ENCODE results near the gene KLK7.
"Not testable (repeated sequence)": the region's sequence is repeated elsewhere in the genome, so short reads cannot be mapped to it uniquely, and the experiment has no call there.

Gene KLK7

DNA sequence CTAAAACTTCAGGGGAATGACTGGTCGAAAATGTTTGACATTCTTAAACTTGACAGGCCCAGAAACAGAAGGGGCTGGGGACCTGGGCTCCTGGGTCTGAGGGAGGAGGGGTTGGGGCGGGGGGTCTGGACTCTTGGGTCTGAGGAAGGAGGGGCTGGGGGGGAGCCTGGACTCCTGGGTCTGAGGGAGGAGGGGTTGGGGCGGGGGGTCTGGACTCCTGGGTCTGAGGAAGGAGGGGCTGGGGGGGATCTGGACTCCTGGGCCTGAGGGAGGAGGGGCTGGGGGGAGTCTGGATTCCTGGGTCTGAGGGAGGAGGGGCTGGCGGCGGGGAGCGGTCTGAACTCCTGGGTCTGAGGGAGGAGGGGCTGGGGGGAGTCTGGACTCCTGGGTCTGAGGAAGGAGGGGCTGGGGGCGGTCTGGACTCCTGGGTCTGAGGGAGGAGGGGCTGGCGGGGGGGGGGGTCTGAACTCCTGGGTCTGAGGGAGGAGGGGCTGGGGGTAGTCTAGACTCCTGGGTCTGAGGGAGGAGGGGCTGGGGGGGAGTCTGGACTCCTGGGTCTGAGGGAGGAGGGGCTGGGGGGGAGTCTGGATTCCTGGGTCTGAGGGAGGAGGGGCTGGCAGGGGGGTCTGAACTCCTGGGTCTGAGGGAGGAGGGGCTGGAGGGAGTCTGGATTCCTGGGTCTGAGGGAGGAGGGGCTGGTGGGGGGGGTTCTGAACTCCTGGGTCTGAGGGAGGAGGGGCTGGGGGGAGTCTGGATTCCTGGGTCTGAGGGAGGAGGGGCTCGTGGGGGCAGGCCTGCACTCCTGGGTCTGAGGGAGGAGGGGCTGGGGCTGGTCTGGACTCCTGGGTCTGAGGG lies 8.8 kb downstream of the KLK7 start:
- H3K27me3 ChIP-seq (ENCODE audit: control insufficient read depth in 1 of 2, insufficient read depth in 2 of 2, low read length in 2 of 2) = peaks cover 0 to 11% of the 10 kb centered on the region in 2 donors

GRCh38 chr19:50972795-50973376 lies 10.8 kb downstream of the KLK7 start:
- Histone ChIP-seq H3K27me3 (ENCODE audit: control insufficient read depth in 1 of 2, insufficient read depth in 2 of 2, low read length in 2 of 2) (peaks cover 0 to 17% of the 10 kb centered on the region in 2 donors), H3K4me1 (ENCODE audit: insufficient read depth, low read length) (no peaks in the 10 kb centered on the region), H3K4me3 (ENCODE audit: low read depth in 1 of 2, low read length in 2 of 2) (no peak overlapping the region), H3K9me3 (ENCODE audit: low read length) (no peaks in the 10 kb centered on the region), H3K36me3 (ENCODE audit: insufficient read depth, low read length) (no peaks in the 10 kb centered on the region), H3K27ac (ENCODE audit: low read depth, low read length) (no peak overlapping the region), H3K9ac (ENCODE audit: low read length) (no peak overlapping the region)

More for the DNA sequence above, 8.8 kb downstream of the KLK7 start:
- H3K9ac ChIP-seq (ENCODE audit: low read length) = no peak overlapping the region
- no peaks in the 10 kb centered on the region for H3K9me3 ChIP-seq (ENCODE audit: low read length)
- no peaks in the 10 kb centered on the region for H3K4me1 ChIP-seq (ENCODE audit: insufficient read depth, low read length)
- H3K4me3 ChIP-seq (ENCODE audit: low read depth in 1 of 2, low read length in 2 of 2) = no peak overlapping the region
- no peaks in the 10 kb centered on the region for H3K36me3 ChIP-seq (ENCODE audit: insufficient read depth, low read length)
- no peak overlapping the region for H3K27ac ChIP-seq (ENCODE audit: low read depth, low read length)

GRCh38 chr19:50969810-50970209 lies 13.9 kb downstream of the KLK7 start:
- not testable (repeated sequence) for H3K36me3 ChIP-seq (ENCODE audit: insufficient read depth, low read length); H3K4me1 ChIP-seq (ENCODE audit: insufficient read depth, low read length); H3K9me3 ChIP-seq (ENCODE audit: low read length); H3K4me3 ChIP-seq (ENCODE audit: low read depth in 1 of 2, low read length in 2 of 2); H3K9ac ChIP-seq (ENCODE audit: low read length); H3K27ac ChIP-seq (ENCODE audit: low read depth, low read length)
- H3K27me3 ChIP-seq (ENCODE audit: control insufficient read depth in 1 of 2, insufficient read depth in 2 of 2, low read length in 2 of 2) = peaks cover 0 to 20% of the 10 kb centered on the region in 2 donors

DNA sequence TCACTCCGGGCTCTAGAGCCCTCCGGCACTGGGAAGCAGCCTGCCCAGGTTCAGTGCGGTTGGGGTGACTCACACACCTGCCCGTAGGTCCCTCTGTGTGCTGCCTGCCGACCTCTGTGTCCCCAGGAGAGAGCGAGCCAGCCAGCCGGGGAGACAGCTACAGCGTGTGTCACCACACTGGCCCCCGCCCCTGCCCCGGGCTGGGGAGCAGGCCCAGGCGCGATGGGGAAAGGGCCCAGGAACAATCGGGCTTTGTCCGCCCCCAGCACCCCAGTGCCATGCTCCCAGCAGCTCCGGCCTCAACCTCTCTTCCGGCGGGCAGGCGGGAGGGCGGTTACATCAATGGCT lies 14.3 kb downstream of the KLK7 start, which contains the start of gene KLK6:
Gene KLK6, minus strand, starts transcription at position 179 of the 348 bp plus-strand sequence. CDS start 1,487 bp downstream, outside the sequence.
- Histone ChIP-seq H3K27ac (ENCODE audit: low read depth, low read length) (no peak within 1 kb of the TSS), H3K9me3 (ENCODE audit: low read length) (no peaks in the 10 kb centered on the region), H3K27me3 (ENCODE audit: control insufficient read depth in 1 of 2, insufficient read depth in 2 of 2, low read length in 2 of 2) (peaks cover 0 to 20% of the 10 kb centered on the region in 2 donors), H3K9ac (ENCODE audit: low read length) (no peak within 1 kb of the TSS), H3K4me1 (ENCODE audit: insufficient read depth, low read length) (no peaks in the 10 kb centered on the region), H3K36me3 (ENCODE audit: insufficient read depth, low read length) (no peaks in the 10 kb centered on the region), H3K4me3 (ENCODE audit: low read depth in 1 of 2, low read length in 2 of 2) (no peak within 1 kb of the TSS)

GRCh38 chr19:50968716-50969412 lies 14.9 kb downstream of the KLK7 start:
- Histone ChIP-seq H3K27me3 (ENCODE audit: control insufficient read depth in 1 of 2, insufficient read depth in 2 of 2, low read length in 2 of 2) (peaks cover 0 to 20% of the 10 kb centered on the region in 2 donors), H3K9me3 (ENCODE audit: low read length) (no peaks in the 10 kb centered on the region), H3K27ac (ENCODE audit: low read depth, low read length) (no peak overlapping the region), H3K36me3 (ENCODE audit: insufficient read depth, low read length) (no peaks in the 10 kb centered on the region), H3K9ac (ENCODE audit: low read length) (no peak overlapping the region), H3K4me1 (ENCODE audit: insufficient read depth, low read length) (no peaks in the 10 kb centered on the region), H3K4me3 (ENCODE audit: low read depth in 1 of 2, low read length in 2 of 2) (no peak overlapping the region)

DNA sequence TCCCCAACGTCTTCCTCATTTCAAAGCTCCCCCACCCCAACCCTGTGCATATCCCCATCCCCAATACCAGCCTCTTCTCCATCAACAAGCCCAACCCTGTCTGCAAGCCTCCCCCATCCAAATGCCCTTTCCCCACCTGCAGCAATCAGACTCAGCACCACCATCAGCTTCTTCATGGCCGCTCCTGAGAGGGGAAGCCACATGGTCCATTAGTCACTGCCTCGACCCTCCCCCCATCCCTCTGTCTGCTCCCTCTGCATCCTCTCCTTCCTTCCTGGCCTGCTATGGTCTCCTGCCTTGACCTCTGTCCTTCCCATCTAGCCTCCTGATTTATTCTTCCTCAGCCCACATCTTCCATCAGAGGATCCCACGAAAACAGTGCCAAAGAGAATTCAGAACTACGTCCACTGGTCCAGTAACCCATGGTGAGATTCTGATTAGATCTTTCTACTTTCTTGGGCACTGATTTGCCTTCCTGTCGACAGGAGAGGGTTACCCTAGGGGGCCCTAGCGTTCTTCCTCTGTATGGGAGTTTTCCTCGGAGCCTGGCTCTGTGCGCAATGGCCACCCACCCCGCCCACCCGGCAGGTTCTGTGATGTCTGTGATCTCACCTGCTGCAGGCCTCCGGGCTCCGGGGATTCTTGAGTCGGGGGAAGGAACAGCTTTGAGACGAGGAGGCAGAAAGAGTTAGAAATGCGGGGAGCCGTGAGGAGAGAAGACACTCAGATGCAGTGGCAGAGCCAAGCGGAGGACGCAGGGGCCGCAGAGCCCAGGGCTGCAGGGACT lies 15.6 kb downstream of the KLK7 start:
- H3K27me3 ChIP-seq (ENCODE audit: control insufficient read depth in 1 of 2, insufficient read depth in 2 of 2, low read length in 2 of 2) = peaks cover 0 to 20% of the 10 kb centered on the region in 2 donors
- H3K4me3 ChIP-seq (ENCODE audit: low read depth in 1 of 2, low read length in 2 of 2) = no peak overlapping the region
- no peaks in the 10 kb centered on the region for H3K4me1 ChIP-seq (ENCODE audit: insufficient read depth, low read length)

GRCh38 chr19:50964266-50964665 lies 19.5 kb downstream of the KLK7 start:
- H3K4me3 ChIP-seq (ENCODE audit: low read depth in 1 of 2, low read length in 2 of 2) = no peak overlapping the region
- H3K4me1 ChIP-seq (ENCODE audit: insufficient read depth, low read length) = no peaks in the 10 kb centered on the region
- no peak overlapping the region for H3K9ac ChIP-seq (ENCODE audit: low read length)
- peaks cover 0 to 13% of the 10 kb centered on the region in 2 donors for H3K27me3 ChIP-seq (ENCODE audit: control insufficient read depth in 1 of 2, insufficient read depth in 2 of 2, low read length in 2 of 2)
- no peak overlapping the region for H3K27ac ChIP-seq (ENCODE audit: low read depth, low read length)
- no peaks in the 10 kb centered on the region for H3K9me3 ChIP-seq (ENCODE audit: low read length)
- no peaks in the 10 kb centered on the region for H3K36me3 ChIP-seq (ENCODE audit: insufficient read depth, low read length)

More for the DNA sequence above, 15.6 kb downstream of the KLK7 start:
- Histone ChIP-seq H3K27ac (ENCODE audit: low read depth, low read length) (no peak overlapping the region), H3K9me3 (ENCODE audit: low read length) (no peaks in the 10 kb centered on the region), H3K9ac (ENCODE audit: low read length) (no peak overlapping the region), H3K36me3 (ENCODE audit: insufficient read depth, low read length) (no peaks in the 10 kb centered on the region)

DNA sequence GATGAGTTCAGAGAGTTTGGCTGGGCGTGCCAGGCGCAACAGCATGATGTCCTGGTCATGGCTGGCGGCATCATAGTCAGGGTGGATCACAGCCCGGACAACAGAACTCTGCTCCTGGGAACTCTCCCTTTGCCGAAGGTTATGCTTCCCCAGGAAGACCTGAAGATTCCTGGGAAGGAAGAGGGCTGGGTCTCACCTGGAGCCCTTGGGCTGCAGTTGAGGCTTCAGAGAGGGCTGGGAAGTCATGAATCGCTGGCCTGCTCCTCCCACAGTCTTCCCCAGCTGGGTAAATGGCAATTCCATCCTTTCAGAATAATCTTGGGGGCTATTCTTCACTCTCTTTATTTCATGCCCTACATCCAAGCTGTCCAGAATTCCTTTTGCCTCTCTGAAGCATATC lies 20.3 kb downstream of the KLK7 start:
- Histone ChIP-seq H3K4me1 (ENCODE audit: insufficient read depth, low read length) (no peaks in the 10 kb centered on the region), H3K4me3 (ENCODE audit: low read depth in 1 of 2, low read length in 2 of 2) (no peak overlapping the region), H3K9ac (ENCODE audit: low read length) (no peak overlapping the region), H3K9me3 (ENCODE audit: low read length) (no peaks in the 10 kb centered on the region), H3K27ac (ENCODE audit: low read depth, low read length) (no peak overlapping the region), H3K36me3 (ENCODE audit: insufficient read depth, low read length) (no peaks in the 10 kb centered on the region), H3K27me3 (ENCODE audit: control insufficient read depth in 1 of 2, insufficient read depth in 2 of 2, low read length in 2 of 2) (peaks cover 0 to 5% of the 10 kb centered on the region in 2 donors)

- H3K4me1 ChIP-seq (ENCODE audit: insufficient read depth, low read length) = no peaks in the 10 kb centered on the region
- H3K27ac ChIP-seq (ENCODE audit: low read depth, low read length) = no peak overlapping the region
- H3K9me3 ChIP-seq (ENCODE audit: low read length) = no peaks in the 10 kb centered on the region
- no peak overlapping the region for H3K9ac ChIP-seq (ENCODE audit: low read length)
- no peaks in the 10 kb centered on the region for H3K27me3 ChIP-seq (ENCODE audit: control insufficient read depth in 1 of 2, insufficient read depth in 2 of 2, low read length in 2 of 2)
- no peaks in the 10 kb centered on the region for H3K36me3 ChIP-seq (ENCODE audit: insufficient read depth, low read length)
- H3K4me3 ChIP-seq (ENCODE audit: low read depth in 1 of 2, low read length in 2 of 2) = no peak overlapping the region
Observed at GRCh38 chr19:50962245-50962644, 21.5 kb downstream of the KLK7 start.

GRCh38 chr19:50959731-50960500 lies 23.8 kb downstream of the KLK7 start:
- no peak overlapping the region for H3K9ac ChIP-seq (ENCODE audit: low read length)
- no peak overlapping the region for H3K27ac ChIP-seq (ENCODE audit: low read depth, low read length)
- peaks cover 0 to under 1% of the 10 kb centered on the region in 2 donors for H3K27me3 ChIP-seq (ENCODE audit: control insufficient read depth in 1 of 2, insufficient read depth in 2 of 2, low read length in 2 of 2)
- H3K4me1 ChIP-seq (ENCODE audit: insufficient read depth, low read length) = no peaks in the 10 kb centered on the region
- H3K4me3 ChIP-seq (ENCODE audit: low read depth in 1 of 2, low read length in 2 of 2) = no peak overlapping the region
- no peaks in the 10 kb centered on the region for H3K36me3 ChIP-seq (ENCODE audit: insufficient read depth, low read length)
- no peaks in the 10 kb centered on the region for H3K9me3 ChIP-seq (ENCODE audit: low read length)
